ENCODE results near the gene INPPL1. TPM values are rescaled to one million over a fixed set of nuclear protein-coding genes. Genes with fewer than 3 reads are reported as not detected.

The INPPL1 gene
- total and polyA plus RNA-seq, 2 donors (not counting 3 experiments of a cell fraction or from before 2014, with no cell fraction given), result 125 to 184 TPM

DNA sequence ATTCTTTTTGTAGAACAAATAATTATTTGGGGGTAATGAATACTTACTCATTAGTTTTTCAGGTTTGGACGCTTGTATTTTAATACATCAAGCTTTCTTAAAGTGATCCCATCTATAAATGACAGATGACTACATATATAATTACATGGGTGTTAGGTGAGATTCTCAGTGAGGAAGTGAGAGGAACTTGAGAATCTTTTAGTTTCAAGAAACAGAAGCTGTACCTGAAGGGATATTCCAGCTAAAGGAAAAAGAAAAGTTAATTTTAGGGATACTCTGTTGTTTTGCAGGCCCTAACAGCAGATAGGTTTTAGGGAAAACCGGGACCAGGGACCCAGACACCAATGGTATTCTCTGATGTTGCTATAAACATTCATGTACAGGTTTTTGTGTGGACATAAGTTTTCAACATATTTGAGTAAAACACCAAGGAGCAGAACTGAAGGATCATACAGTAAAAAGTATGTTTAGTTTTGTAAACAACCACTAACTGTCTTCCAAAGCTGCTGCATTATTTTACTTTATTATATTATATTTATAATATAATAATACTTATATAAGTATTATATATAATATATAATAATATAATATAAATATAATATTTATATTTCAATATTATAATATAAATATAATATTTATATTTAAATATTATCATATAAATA is 43.5 kb downstream of the INPPL1 start:
- H2AFZ ChIP-seq (ENCODE audit: low read depth, low read length), result no peak overlapping the region
- no peak overlapping the region for H3K27ac ChIP-seq (ENCODE audit: insufficient read depth, low read depth, low read length)
- DNase-seq (ENCODE audit: low read depth, low spot score), result no peak
- no peaks in the 10 kb centered on the region for H3K9me1 ChIP-seq (replicated peaks; ENCODE audit: control insufficient read depth, extremely low read depth, insufficient read depth, low read length)
- no peak for TF ChIP-seq GATA2 (IDR thresholded peaks at IDR 0.05; ENCODE audit: insufficient read depth, insufficient read length, low read depth, low read length)
- no peak for TF ChIP-seq JUN (IDR thresholded peaks at IDR 0.05; ENCODE audit: borderline replicate concordance, insufficient read depth, insufficient read length, low read depth)
- TF ChIP-seq, protein P1, sequence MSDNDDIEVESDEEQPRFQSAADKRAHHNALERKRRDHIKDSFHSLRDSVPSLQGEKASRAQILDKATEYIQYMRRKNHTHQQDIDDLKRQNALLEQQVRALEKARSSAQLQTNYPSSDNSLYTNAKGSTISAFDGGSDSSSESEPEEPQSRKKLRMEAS (IDR thresholded peaks at IDR 0.05; ENCODE audit: insufficient read depth, insufficient read length), result no peak
- no peak for TF ChIP-seq POLR2A (IDR thresholded peaks at IDR 0.05; ENCODE audit: low read depth, low read length)
- H3K27me3 ChIP-seq (ENCODE audit: control insufficient read depth in 2 of 2, insufficient read depth in 2 of 2, low read length in 2 of 2), result peaks cover 2 to 7% of the 10 kb centered on the region in 2 experiments
- no peaks in the 10 kb centered on the region for H3K36me3 ChIP-seq (ENCODE audit: control insufficient read depth in 2 of 2, extremely low read depth in 1 of 2, insufficient read depth in 2 of 2, low read length in 2 of 2)
- no peaks in the 10 kb centered on the region for H3K4me1 ChIP-seq (ENCODE audit: control insufficient read depth, extremely low read depth, insufficient read depth, low read length)
- BruUV-seq (replicated peaks), result no TSS peak
- H3K9ac ChIP-seq (replicated peaks; ENCODE audit: extremely low read depth, insufficient read depth, low read length), result no peak overlapping the region
- CTCF ChIA-PET, result interaction anchor here (0.9 to 1.6 kb wide), 3 partner anchors 9 to 13 kb away, joined by 3 read pairs; no protein-coding TSS in a partner anchor
- dilution Hi-C loops (cut with MboI; ENCODE audit: extremely low pct_ligation_motif_present, low sequenced_read_pairs), result no loop called here
- no peaks in the 10 kb centered on the region for H4K20me1 ChIP-seq (replicated peaks; ENCODE audit: control insufficient read depth, extremely low read depth, insufficient read depth, low read length)
- POLR2A ChIA-PET, result no interaction called here
- no peak overlapping the region for H3K4me3 ChIP-seq (replicated peaks in 1 of 3; ENCODE audit: insufficient read depth in 1 of 3, low read depth in 1 of 3, low read length in 3 of 3)
- H3K79me2 ChIP-seq (ENCODE audit: control insufficient read depth, insufficient read depth, low read length), result no peaks in the 10 kb centered on the region
- FAIRE-seq, result no peak
- H3K9me3 ChIP-seq (replicated peaks; ENCODE audit: control insufficient read depth, insufficient read depth, low read length), result no peaks in the 10 kb centered on the region
- H3K4me2 ChIP-seq (ENCODE audit: insufficient read depth, low read length), result no peak overlapping the region
- intact Hi-C loops (cut with micrococcal nuclease), result no loop called here

GRCh38 chr11:72271980-72272379 is 47.4 kb downstream of the INPPL1 start:
- ChIA-PET CTCF (interaction anchor here (1.1 kb wide), 1 partner anchor 14 kb away, joined by 3 read pairs; no protein-coding TSS in a partner anchor), POLR2A (no interaction called here)
- no peak overlapping the region for H3K27ac ChIP-seq (ENCODE audit: insufficient read depth, low read depth, low read length)
- H3K4me2 ChIP-seq (ENCODE audit: insufficient read depth, low read length), result no peak overlapping the region
- H3K4me1 ChIP-seq (ENCODE audit: control insufficient read depth, extremely low read depth, insufficient read depth, low read length), result no peaks in the 10 kb centered on the region
- no peak overlapping the region for H3K4me3 ChIP-seq (replicated peaks in 1 of 3; ENCODE audit: insufficient read depth in 1 of 3, low read depth in 1 of 3, low read length in 3 of 3)
- H4K20me1 ChIP-seq (replicated peaks; ENCODE audit: control insufficient read depth, extremely low read depth, insufficient read depth, low read length), result no peaks in the 10 kb centered on the region
- peaks cover 4% of the 10 kb centered on the region in 2 experiments for H3K27me3 ChIP-seq (ENCODE audit: control insufficient read depth in 2 of 2, insufficient read depth in 2 of 2, low read length in 2 of 2)
- H3K79me2 ChIP-seq (ENCODE audit: control insufficient read depth, insufficient read depth, low read length), result no peaks in the 10 kb centered on the region
- no peaks in the 10 kb centered on the region for H3K9me3 ChIP-seq (replicated peaks; ENCODE audit: control insufficient read depth, insufficient read depth, low read length)
- TF ChIP-seq CTCF (IDR thresholded peaks at IDR 0.05; ENCODE audit: extremely low read depth in 1 of 2, insufficient read depth in 1 of 2, low read depth in 1 of 2, low read length in 2 of 2) (no peak), POLR2A (IDR thresholded peaks at IDR 0.05; ENCODE audit: low read depth, low read length) (no peak), MYC (IDR thresholded peaks at IDR 0.05; ENCODE audit: low read depth, low read length) (no peak), FOS (IDR thresholded peaks at IDR 0.05; ENCODE audit: borderline replicate concordance, insufficient read depth, low read length) (no peak), EZH2 (IDR thresholded peaks at IDR 0.05; ENCODE audit: borderline replicate concordance, low read depth, low read length, severe bottlenecking) (no peak), POLR2AphosphoS5 (IDR thresholded peaks at IDR 0.05; ENCODE audit: insufficient read depth, low read depth, low read length) (no peak), GATA2 (IDR thresholded peaks at IDR 0.05; ENCODE audit: insufficient read depth, insufficient read length, low read depth, low read length) (no peak), JUN (IDR thresholded peaks at IDR 0.05; ENCODE audit: borderline replicate concordance, insufficient read depth, insufficient read length, low read depth) (no peak)
- TF ChIP-seq, protein P1 (IDR thresholded peaks at IDR 0.05; ENCODE audit: insufficient read depth, insufficient read length), result no peak
- no peaks in the 10 kb centered on the region for H3K36me3 ChIP-seq (ENCODE audit: control insufficient read depth in 2 of 2, extremely low read depth in 1 of 2, insufficient read depth in 2 of 2, low read length in 2 of 2)
- DNase-seq (ENCODE audit: low read depth, low spot score) (no peak), FAIRE-seq (no peak)
- no TSS peak for BruUV-seq (replicated peaks)
- no peak overlapping the region for H3K9ac ChIP-seq (replicated peaks; ENCODE audit: extremely low read depth, insufficient read depth, low read length)
- H2AFZ ChIP-seq (ENCODE audit: low read depth, low read length), result no peak overlapping the region
- dilution Hi-C loops (cut with MboI; ENCODE audit: extremely low pct_ligation_motif_present, low sequenced_read_pairs), result no loop called here
- intact Hi-C loops (cut with micrococcal nuclease), result no loop called here
- no peaks in the 10 kb centered on the region for H3K9me1 ChIP-seq (replicated peaks; ENCODE audit: control insufficient read depth, extremely low read depth, insufficient read depth, low read length)

All from endothelial cell of umbilical vein (primary cell).